HG02884 (cell line): ENCODE results near the gene MCM8.

ENCODE experiments used
- ATAC-seq: cut with Tn5 transposase; IDR thresholded peaks from one replicate; pipeline ENCODE4 v1.9.1; 2021; ENCODE audit warnings: mild to moderate bottlenecking, moderate library complexity; ENCODE audit not compliant: unreplicated experiment

The MCM8 gene

GRCh38 chr20:6040540-6040939 is 90.1 kb downstream of the MCM8 start:
- no peak for ATAC-seq

GRCh38 chr20:6040958-6041807 is 90.7 kb downstream of the MCM8 start:
- no peak for ATAC-seq

- no peak for ATAC-seq
Observed at GRCh38 chr20:6041808-6042265, 91.4 kb downstream of the MCM8 start.

GRCh38 chr20:6044115-6044514 is 93.7 kb downstream of the MCM8 start:
- no peak for ATAC-seq

GRCh38 chr20:6045566-6045965 is 95.1 kb downstream of the MCM8 start:
- no peak for ATAC-seq

GRCh38 chr20:6046432-6046831 is 96.0 kb downstream of the MCM8 start:
- no peak for ATAC-seq

- no peak for ATAC-seq
Observed at GRCh38 chr20:6048391-6048790, 97.9 kb downstream of the MCM8 start.
